GM19467 (cell line): Measurements from ENCODE around the gene ETHE1.
A peak's percentile ranks its signal among the peaks of the same experiment; 100 is the strongest.
"Not testable (repeated sequence)": the region's sequence is repeated elsewhere in the genome, so short reads cannot be mapped to it uniquely, and the experiment has no call there.

Source experiments
- ATAC-seq: cut with Tn5 transposase; IDR thresholded peaks from one replicate; pipeline ENCODE4 v1.9.1; 2021; ENCODE audit warnings: mild to moderate bottlenecking, moderate library complexity; ENCODE audit not compliant: unreplicated experiment

Gene ETHE1

GRCh38 chr19:43525836-43526771, 897 bp downstream of the ETHE1 start:
- ATAC-seq = no peak

- no peak for ATAC-seq
Observed at GRCh38 chr19:43524922-43525835, 1.8 kb downstream of the ETHE1 start.

DNA sequence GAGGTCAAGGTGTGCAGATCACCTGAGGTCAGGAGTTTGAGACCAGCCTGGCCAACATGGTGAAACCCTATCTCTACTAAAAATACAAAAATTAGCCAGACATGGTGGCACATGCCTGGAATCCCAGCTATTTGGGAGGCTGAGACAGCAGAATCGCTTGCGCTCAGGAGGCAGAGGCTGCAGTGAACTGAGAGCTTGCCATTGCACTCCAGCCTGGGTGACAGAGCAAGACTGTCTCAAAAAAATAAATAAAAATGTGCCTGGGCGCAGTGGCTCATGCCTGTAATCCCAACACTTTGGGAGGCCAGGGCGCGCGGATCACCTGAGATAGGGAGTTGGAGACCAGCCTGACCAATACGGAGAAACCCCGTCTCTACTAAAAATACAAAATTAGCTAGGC, 3.3 kb downstream of the ETHE1 start:
- not testable (repeated sequence) for ATAC-seq

DNA sequence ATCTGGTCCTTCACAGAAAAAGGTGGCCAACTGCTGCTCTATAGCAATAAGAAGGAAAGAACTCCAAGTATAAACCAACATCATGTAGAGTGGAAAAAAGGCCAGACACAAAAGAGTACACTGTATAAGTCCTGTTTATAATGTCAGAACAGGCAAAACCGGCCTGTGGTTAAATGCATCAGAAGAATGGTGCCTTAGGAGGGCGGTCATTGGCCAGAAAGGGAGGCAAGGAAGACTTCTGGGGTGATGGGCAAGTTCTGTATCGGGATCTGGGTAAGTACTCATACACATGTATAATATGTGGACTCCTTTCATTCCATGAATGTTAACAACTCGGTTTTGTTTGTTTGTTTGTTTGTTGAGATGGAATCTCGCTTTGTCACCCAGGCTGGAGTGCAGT, 4.1 kb downstream of the ETHE1 start:
- no peak for ATAC-seq

DNA sequence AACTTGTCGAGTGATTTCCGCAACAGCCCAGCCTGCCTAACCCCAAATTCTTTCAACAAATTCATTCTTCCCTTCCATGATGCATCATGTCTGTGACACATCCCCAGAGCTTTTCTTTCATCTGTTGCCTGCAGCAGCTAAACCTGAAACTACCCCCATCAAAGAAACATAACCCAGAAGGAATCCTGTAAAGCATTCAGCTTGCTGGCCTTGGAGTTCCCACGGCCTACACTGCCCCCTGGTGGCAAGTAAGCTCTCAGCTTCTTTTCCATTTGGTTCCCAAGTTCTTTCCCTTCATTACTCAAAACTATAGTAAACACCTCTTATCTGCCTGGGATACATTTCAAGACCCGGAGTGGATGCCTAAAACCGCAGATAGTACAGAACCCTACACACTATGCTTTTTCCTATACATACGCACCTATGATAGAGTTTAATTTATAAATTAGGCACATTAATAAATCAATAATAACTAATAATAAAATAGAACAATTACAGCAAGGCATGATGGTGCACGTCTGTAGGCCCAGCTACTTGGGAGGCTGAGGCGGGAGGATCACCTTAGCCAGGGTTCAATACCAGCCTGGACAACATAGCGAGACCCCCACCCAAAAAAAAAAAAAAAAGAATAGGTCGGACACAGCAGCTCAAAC, 7.4 kb downstream of the ETHE1 start:
- ATAC-seq = no peak

GRCh38 chr19:43518051-43518450, 8.9 kb downstream of the ETHE1 start:
- no peak for ATAC-seq

DNA sequence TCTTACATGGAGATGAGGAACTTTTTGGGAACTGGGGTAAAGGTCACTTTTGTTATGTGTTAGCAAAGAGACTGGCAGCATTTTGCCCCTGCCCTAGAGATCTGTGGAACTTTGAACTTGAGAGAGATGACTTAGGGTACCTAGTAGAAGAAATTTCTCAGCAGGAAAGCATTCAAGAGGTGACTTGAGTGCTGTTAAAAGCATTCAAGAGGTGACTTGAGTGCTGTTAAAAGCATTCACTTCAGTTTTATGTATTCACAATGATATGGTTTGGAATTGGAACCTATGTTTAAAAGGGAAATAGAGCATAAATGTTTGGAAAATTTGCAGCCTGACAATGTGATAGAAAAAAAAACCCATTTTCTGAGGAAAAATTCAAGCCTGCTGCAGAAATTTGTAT, 14.6 kb downstream of the ETHE1 start:
- not testable (repeated sequence) for ATAC-seq

GRCh38 chr19:43511324-43511723, 15.7 kb downstream of the ETHE1 start:
- no peak for ATAC-seq

DNA sequence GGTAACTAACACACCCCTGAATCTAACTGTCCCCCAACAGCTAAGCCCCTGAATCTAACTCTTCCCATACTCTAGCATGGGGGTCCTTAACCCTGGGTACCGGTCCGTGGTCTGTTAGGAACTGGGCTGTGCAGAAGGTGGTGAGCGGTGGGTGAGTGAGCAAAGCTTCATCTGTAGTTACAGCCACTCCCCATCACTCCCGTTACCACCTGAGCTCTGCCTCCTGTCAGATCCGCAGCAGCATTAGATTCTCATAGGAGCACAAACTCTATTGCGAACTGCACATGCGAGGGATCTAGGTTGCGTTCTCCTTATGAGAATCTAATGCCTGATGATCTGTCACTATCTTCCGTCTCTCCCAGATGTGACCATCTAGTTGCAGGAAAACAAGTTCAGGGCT, 16.3 kb downstream of the ETHE1 start:
- no peak for ATAC-seq

GRCh38 chr19:43507880-43508279, 19.1 kb downstream of the ETHE1 start:
- no peak for ATAC-seq

DNA sequence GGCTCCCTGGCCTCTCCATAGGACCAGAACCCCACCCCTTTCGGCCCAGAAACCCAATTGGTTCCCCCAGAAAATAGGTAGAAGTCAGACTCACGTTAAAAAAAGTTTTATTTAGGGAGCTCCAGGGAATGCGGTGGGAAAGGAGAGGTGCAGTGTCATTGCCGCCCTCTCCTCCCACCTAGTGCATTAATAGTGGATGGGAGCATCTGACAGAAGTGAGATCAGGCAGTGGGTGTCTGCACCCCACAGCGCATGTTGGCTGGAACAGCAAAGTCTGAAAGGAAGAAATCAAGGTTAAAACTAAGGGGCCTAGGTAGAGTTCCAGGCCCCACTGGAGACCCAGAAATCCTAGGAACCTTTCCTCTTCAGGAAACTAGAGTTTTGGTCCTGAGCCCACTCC, 20.4 kb downstream of the ETHE1 start:
- no peak for ATAC-seq

- ATAC-seq = no peak
Observed at GRCh38 chr19:43505941-43506340, 21.1 kb downstream of the ETHE1 start.

DNA sequence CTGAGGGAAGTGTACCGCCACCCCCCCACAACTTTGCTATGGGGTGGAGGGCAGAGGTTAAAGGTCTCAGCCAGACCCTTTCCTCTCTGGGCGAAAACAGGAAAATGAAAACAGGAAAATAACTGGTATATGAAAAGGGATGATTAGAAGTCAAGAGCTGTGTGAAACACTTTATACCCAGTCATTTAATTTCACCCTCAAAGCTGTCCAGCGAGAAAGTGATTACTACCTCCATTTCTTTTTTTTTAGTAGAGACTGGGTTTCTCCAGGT, 21.9 kb downstream of the ETHE1 start:
- no peak for ATAC-seq

- peak; percentile 25 for ATAC-seq
Observed at GRCh38 chr19:43504426-43505185, 22.4 kb downstream of the ETHE1 start, which contains the start of gene PHLDB3. Gene PHLDB3, minus strand, starts transcription at chr19:43504746. Its CDS starts 628 bp downstream, at chr19:43504118.

- ATAC-seq = peak; percentile 83
Observed at GRCh38 chr19:43503501-43504425, 23.2 kb downstream of the ETHE1 start.

- no peak for ATAC-seq
Observed at GRCh38 chr19:43502419-43502976, 24.5 kb downstream of the ETHE1 start.

GRCh38 chr19:43501661-43502418, 25.2 kb downstream of the ETHE1 start:
- ATAC-seq = no peak

- ATAC-seq = no peak
Observed at GRCh38 chr19:43499042-43499441, 28.0 kb downstream of the ETHE1 start.
